ENCODE data around the gene SETD5. TPM values are rescaled to one million over a fixed set of nuclear protein-coding genes. Genes with fewer than 3 reads are reported as not detected.

SETD5 gene
- polyA plus RNA-seq, 3 donors: 101 to 106 (median 105) TPM

- DNase-seq (ENCODE audit: low read depth in 3 of 3, low spot score in 2 of 3): no peak
These were observed 103.8 kb downstream of the SETD5 start for GRCh38 chr3:9501226-9501625.

GRCh38 chr3:9503283-9503682 is 105.9 kb downstream of the SETD5 start:
- DNase-seq (ENCODE audit: low read depth in 3 of 3, low spot score in 2 of 3): peak; percentile 43 to 50 (median 48)

- no peak for DNase-seq (ENCODE audit: low read depth in 3 of 3, low spot score in 2 of 3)
These were observed 110.5 kb downstream of the SETD5 start for GRCh38 chr3:9507586-9508578.

GRCh38 chr3:9508781-9509180 is 111.4 kb downstream of the SETD5 start:
- DNase-seq (ENCODE audit: low read depth in 3 of 3, low spot score in 2 of 3): no peak

GRCh38 chr3:9512456-9513045 is 115.1 kb downstream of the SETD5 start:
- no peak for DNase-seq (ENCODE audit: low read depth in 3 of 3, low spot score in 2 of 3)

GRCh38 chr3:9514306-9514705 is 116.9 kb downstream of the SETD5 start:
- no peak for DNase-seq (ENCODE audit: low read depth in 3 of 3, low spot score in 2 of 3)

- DNase-seq (ENCODE audit: low read depth in 3 of 3, low spot score in 2 of 3): no peak
These were observed 117.5 kb downstream of the SETD5 start for GRCh38 chr3:9514956-9515355.

- DNase-seq (ENCODE audit: low read depth in 3 of 3, low spot score in 2 of 3): no peak
These were observed 127.7 kb downstream of the SETD5 start for GRCh38 chr3:9525078-9525477.

Other genes starting within 250 kb of the SETD5 start
- 10 to 100 TPM; 13.3 to 15.8 (median 15.4) TPM for gene SRGAP3, start 148.0 kb upstream of the SETD5 start, polyA plus RNA-seq (ENCODE audit: insufficient read length in 3 of 3)
- 10 to 100 TPM; 60.9 to 71.0 (median 64.7) TPM for gene THUMPD3, start 34.6 kb upstream of the SETD5 start, polyA plus RNA-seq (ENCODE audit: insufficient read length in 3 of 3)
- under 1 TPM in 2 of 3 donors, not detected in 1; 0.03 TPM for gene LHFPL4, start 156.2 kb downstream of the SETD5 start, polyA plus RNA-seq (ENCODE audit: insufficient read length in 3 of 3)